AG20443 (cell line): Measurements from ENCODE around the gene SCAMP5.

Source experiments
- DNase-seq: peaks from one replicate; pipeline ENCODE4 v3.0.0; 2012; ENCODE audit warnings: low spot score, mixed read lengths

Gene SCAMP5, protein sequence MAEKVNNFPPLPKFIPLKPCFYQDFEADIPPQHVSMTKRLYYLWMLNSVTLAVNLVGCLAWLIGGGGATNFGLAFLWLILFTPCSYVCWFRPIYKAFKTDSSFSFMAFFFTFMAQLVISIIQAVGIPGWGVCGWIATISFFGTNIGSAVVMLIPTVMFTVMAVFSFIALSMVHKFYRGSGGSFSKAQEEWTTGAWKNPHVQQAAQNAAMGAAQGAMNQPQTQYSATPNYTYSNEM

GRCh38 chr15:74995182-74995778 is at the start of gene SCAMP5:
TSS of gene SCAMP5 (plus strand) at chr15:74995563. CDS start at chr15:75011840, 16,277 bp downstream.
- DNase-seq = peak; percentile 98

DNA sequence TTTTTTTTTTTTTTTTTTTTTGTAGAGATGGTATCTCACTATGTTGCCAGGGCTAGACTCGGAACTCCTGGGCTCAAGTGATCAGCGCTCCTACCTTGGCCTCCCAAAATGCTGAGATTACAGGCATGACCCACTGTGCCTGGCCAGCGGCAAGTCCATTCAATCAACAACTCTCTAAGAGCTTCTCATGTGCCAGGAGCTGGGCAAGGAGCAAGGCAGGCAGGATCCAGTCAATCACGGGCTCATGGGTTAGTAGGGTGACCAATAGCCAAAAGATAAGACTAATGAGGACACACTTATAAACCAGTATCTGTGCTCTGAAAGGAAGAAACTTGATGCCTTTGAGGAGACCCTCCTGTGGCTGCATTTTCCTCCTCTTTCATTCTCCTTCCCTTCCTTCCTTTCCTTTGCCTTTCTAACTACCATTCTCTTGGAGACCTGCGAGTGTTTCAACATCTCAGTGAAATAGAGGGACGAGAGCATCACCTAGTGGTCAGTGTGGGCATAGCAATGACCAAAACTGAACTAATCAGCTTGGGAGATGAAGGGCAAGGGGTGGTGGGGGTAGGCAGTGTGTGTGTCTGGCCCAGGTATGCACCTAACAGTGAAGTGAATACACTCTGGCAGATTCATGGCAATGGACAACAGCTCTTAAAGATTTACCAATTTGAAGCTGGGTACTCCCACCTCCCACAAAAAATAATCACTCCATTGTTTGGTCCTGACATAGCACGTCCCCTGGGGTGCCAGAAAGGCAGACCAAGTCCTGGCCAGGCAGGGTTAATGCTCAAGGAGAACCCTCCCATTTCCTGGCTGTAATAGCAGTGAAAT is 45.1 kb upstream of the SCAMP5 start:
- DNase-seq = peak; percentile 76

DNA sequence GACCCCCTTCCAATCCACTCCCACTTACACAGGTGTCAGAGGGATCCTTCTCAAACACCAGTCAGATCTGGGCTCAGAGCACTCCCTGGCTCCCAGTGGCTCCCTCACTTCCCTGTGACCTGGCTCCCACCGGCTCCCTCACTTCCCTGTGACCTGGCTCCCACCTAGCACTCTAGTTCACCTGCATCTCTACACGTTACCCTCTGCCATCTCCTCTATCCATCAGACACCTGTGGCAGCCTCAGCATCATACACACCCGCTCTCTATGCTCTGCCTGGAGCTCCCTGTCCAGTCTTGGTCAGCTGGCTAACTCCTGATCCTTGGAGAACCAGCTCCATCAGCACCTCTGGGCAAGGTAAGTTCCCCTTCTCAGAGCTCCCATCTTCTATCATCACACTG is 44.4 kb upstream of the SCAMP5 start:
- no peak for DNase-seq

DNA sequence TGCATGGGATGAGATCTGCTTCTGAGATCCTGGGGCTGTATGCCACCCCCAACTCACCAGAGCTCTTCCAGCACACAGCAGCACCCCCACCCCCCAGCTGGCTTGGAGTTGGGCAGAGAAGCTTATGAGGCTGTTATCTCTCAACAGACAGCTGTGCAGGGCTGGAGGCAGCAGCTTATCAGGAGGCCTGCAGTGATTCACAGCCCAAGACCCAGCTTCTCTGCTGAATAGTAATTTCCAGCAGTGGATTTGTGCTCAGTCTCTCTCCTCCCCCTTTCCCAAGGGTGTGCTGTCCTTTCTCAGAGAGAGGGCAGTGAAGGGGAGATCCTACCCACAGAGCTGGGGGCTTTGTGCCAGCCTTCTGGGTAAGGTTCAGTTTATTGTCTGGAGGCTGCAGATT is 40.8 kb upstream of the SCAMP5 start:
- no peak for DNase-seq

DNA sequence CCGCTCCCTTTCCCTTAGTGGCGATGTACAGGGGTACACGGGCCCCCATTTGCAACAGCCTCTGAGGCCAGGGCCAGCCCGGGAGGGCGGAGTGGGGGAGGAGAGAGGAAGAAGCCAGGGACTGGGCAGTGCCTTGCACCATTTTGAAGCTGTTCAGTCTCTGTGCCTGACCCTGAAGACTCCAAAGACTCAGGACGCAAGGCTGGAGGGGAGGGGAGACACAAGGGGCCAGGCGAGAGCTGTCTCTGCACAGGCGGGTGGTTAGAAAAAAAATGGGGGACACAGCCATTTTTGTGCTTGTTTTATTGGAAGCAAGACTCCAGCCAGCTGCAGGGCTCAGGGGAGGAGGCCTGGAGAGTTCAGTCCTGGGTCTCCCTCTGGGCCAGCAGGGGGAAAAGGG is 40.3 kb upstream of the SCAMP5 start:
- DNase-seq = no peak

DNA sequence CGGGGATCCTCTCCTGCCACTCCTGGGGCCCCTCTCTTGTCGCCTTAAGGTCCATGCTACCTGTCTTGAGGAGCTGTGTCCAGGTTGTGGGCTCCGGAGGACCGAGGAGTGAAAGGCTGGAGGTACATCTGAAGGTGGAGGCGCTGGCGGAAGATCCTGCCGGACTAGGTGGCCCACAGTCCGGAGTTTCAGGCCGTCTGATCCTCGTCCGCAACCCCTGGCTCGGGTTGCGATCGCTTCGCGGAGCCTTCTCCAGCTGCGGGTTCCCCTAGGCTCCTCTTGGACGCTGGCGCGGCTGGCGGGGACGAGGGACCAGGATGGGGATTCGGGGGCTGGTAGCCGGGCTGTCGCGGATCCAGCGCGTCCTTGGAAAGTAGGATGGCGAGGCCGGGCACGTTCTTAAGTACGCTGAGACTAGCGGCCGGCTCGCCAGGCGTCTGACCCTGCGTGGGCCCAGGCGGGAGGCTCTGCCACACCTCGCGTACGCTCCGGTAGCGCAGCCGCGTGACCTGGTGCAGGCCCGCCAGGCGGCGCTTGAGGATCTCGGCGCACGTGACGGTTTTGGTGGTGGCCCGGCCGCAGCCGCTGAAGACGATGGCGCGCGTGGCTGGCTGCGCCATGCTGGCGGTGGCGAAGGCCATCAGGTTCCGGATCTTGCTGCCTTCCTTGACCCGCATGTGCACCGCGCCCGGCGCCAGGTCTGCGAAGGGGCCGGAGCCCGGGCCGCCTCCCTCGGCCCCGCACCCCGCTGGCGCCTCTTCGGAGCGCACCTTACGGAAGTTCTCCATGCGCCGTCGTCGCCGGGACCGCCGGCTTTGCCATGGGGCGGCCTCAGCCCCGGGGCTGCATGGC is 39.3 kb upstream of the SCAMP5 start:
- DNase-seq = peak; percentile 71

- DNase-seq = peak; percentile 92
These were observed 38.5 kb upstream of the SCAMP5 start, which contains the start of gene RPP25 for GRCh38 chr15:74956648-74957475. TSS of gene RPP25 (minus strand) at chr15:74956772. CDS start at chr15:74956583, 189 bp downstream.

DNA sequence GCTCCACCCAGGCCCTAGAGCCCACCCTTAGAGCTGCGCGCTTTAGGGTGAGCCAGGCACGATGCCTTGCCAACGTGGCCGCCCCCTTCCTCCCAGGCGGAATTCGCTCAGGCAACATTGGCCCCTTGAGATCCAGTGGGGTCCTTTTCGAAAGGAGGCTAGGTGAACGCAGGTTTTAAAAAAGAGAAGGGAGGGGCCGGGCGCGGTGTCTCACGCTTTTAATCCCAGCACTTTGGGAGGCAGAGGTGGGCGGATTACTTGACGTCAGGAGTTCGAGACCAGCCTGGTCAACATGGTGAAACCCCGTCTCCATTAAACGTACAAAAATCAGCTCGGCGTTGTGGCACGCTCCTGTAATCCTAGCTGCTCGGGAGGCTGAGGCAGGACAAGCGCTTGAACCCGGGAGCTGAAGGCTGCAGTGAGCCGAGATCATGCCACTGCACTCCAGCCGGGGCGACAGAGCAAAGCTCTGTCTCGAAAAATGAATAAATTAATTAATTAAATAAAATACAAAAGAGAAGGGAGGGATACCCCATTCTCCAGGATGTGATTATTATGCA is 37.8 kb upstream of the SCAMP5 start:
- DNase-seq = no peak

- peak; percentile 81 for DNase-seq
These were observed 36.9 kb upstream of the SCAMP5 start for GRCh38 chr15:74958320-74958907.

- no peak for DNase-seq
These were observed 36.3 kb upstream of the SCAMP5 start for GRCh38 chr15:74958908-74959585.

DNA sequence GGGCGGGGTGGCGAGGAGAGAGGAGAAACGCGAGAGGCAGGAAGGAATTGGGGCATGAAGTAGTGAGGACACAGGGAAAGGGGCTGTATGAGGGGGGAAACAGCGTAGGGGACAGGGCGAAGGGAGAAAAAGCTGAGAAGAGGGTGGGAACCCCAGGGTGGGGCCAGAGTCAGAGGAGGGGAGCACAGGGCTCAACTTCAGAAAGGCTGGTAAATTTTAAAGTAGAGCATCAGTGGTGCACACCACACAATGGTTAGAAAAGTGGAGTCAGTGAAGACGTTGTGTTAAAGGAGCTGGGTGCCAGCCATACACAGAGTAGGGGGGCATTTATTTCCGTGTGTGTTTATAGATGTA is 35.8 kb upstream of the SCAMP5 start:
- no peak for DNase-seq

- DNase-seq = no peak
These were observed 35.1 kb upstream of the SCAMP5 start for GRCh38 chr15:74960286-74960685.

DNA sequence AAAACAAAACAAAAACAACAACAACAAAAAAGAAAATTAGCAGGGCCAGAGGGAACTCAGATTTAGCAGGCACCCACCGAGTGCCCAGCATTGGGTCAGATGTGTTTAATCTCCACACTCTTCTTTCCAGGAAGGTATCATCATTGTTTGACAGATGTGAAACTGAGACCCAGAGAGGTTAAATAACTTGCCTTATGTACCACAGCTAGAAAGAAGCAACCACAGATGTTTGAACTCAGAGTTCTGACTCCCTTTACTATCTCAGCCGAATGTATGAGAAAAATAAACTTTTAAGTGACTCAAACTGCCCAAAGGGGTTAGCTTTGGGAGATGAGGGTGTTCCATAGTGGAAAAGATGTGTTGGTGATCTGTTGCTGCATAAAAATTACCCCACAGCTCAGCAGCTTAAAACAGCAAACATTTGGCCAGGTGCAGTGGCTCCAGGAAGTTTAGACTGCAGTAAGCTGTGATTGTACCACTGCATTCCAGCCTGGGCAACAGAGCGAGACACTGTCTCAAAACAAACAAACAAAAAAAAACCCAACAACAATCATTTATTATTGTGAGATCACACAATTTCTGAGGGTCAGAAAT is 34.3 kb upstream of the SCAMP5 start:
- no peak for DNase-seq

GRCh38 chr15:74961616-74962015 is 33.7 kb upstream of the SCAMP5 start:
- DNase-seq = no peak

DNA sequence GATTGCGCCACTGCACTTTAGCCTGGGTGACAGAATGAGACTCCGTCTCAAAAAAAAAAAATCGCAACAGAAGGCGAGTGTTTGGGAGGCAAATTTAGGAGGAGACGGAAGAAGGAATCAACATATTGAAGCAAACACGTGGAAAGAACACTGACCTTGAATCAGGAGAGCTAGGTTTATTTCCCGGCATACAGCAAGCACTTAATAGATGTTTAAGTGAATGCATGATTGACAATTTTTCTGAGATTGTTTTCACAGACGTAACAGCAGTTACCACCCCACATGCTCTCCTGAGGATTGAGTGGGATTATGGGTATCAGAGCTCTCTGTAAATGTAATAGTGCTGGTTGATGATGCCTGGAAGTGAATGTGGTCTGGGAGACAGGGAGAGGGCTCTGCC is 33.1 kb upstream of the SCAMP5 start:
- DNase-seq = no peak

- no peak for DNase-seq
These were observed 32.7 kb upstream of the SCAMP5 start for GRCh38 chr15:74962671-74963070.

GRCh38 chr15:74963213-74963612 is 32.1 kb upstream of the SCAMP5 start:
- no peak for DNase-seq

- DNase-seq = no peak
These were observed 30.6 kb upstream of the SCAMP5 start for GRCh38 chr15:74964794-74965193.

GRCh38 chr15:74967670-74968069 is 27.7 kb upstream of the SCAMP5 start:
- no peak for DNase-seq

- DNase-seq = no peak
These were observed 19.2 kb upstream of the SCAMP5 start for GRCh38 chr15:74976159-74976558.
